DMS153 (cell line): ENCODE results near the gene OLFM1.
"Not testable (repeated sequence)": the region's sequence is repeated elsewhere in the genome, so short reads cannot be mapped to it uniquely, and the experiment has no call there.

Source experiments
- DNase-seq: peaks from one replicate; lab custom pipeline; 2025; lab: John Stamatoyannopoulos, UW

Gene OLFM1

DNA sequence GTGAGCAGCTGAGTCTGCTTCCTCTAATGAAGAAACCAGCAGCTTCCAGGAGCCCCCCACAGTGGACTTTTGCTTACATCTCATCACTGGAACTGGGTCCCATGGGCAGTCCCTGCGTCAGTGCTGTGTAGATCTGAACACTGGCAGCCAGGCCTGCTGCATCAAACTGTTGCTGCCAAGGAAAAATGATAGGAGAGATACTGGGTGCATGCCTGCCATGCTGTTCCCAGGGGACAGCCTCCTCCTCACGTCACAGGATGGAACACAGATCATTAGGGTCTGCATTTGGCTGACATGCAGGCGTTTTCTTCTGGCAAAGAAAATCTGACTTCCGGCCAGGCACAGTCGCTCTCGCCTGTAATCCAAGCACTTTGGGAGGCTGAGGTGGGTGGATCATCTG, 67.9 kb downstream of the OLFM1 start:
- DNase-seq = no peak

- no peak for DNase-seq
Measured at GRCh38 chr9:135156525-135157510, 69.3 kb downstream of the OLFM1 start.

DNA sequence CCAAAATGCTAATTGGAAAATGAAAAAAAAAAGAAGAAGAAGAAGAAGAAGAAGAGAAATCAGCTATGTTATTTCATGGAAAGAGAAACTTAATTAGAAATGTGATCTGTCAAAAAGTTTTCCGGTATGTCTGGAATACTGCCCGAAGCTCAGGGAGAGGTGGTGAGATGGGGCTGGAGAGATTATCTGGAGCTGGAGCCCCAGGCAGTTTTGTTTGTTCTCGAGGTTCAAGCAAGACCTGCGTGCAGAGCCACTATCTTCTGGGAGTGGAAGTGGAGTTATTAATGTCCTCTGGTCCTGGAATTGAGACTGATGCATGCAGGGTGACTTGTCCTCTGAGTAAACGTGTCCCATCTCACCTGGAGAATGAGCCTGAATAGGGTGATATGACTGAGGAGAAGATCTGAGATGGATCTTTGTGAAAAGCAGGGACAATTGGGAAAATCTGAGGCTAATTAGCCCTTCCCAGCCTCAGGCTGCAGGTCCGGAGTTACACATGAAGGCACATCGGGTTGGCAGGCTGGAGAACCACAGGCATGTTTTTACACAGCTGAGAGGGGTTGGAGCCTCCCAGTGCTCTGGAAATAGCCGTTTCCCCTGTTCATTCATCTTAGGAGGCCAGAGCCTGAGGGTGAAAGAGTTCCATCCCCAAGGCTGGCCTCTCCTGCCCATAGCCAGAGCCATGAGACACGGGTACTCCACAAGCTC, 70.5 kb downstream of the OLFM1 start:
- no peak for DNase-seq

DNA sequence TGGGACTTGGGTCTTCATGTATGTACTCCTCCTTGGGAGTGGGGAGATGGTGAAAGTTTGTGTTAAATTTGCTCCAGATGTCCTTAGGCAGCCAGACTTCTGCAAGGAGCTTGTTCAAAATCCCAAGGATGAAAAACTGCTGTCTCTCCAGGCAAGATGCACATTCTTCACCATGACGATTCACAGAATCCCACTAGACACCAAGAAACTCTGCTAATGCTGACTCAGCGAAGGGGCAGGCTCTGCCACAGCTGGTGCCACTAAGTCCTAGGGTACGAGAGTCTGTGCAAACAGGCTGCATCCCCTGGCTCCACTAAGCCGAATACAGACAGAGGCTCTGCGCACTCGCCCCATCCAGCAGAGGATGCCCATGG, 71.1 kb downstream of the OLFM1 start:
- no peak for DNase-seq

DNA sequence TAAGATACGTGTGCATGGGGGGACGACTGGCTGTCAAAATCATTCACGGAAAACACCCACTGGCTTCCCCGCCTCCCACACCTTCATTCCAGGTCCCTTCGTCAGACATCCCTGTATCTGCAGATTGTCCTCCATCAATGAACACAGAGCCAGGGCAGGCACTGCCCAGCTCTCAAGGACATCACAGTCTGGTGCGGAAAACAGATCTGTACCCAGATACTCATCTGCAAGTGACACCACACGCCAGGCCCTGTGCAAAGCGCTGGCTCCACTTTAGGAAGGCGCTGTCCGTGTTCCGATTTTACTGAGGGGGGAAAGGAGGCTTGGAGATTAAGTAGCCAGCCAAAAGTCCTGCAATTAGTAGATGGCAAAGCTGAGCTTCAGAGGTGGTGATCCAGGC, 72.3 kb downstream of the OLFM1 start:
- DNase-seq = no peak

GRCh38 chr9:135160862-135161261, 73.4 kb downstream of the OLFM1 start:
- DNase-seq = no peak

- not testable (repeated sequence) for DNase-seq
Measured at GRCh38 chr9:135162599-135162998, 75.1 kb downstream of the OLFM1 start.

GRCh38 chr9:135163023-135163780, 75.7 kb downstream of the OLFM1 start:
- DNase-seq = no peak

DNA sequence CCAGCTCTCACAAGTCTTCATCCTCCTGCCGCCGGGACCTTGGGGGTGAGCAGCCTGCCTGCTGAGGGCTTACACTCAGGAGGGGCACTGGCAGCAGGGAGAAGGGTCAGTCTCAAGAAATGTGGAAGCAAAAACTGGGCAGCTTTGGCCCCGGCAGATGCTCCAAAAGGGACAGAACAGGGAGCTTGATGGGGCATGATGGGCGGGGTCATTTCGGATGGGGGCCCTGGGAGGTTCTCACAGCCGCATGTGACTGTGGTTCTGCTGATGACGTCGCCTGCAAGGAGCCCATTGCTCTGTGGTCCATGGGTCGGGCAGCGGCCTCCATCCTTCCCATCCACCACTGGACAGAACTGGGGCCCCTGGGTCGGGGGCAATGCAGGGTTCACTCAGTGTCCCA, 76.6 kb downstream of the OLFM1 start:
- no peak for DNase-seq

DNA sequence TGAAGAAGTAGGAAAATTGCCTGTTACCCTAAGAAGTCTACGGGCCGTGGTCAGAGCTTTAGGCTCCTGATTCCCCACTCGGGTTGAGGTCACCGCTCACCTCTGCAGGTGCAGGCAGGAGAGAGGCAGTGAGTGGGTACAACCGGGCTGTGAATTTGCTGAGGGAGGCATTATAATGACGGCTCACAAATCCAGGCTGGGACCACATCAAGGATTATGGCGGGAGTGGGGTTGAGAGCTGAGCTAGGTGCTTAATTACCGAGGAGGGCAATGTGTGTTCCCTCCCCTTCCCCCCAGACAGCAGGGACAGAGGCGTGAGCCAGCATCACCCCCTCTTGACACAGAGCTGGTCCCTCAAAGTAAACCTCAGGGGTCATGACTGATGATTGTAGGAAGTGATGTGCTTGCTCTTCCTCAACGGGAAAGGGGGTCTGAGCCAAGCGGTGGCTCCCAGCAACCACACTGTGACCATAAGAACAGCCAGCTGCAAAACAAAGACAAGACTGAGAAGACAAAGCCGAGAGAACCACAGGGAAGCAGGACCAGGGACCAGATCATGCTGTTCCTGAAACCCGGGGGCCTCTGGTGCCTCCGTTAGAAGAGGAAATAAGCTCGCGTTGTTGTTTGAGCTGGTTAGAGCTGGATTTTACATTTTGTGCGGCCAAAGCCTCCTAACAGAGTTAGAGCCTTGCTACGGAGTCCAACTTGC, 77.7 kb downstream of the OLFM1 start:
- DNase-seq = no peak

DNA sequence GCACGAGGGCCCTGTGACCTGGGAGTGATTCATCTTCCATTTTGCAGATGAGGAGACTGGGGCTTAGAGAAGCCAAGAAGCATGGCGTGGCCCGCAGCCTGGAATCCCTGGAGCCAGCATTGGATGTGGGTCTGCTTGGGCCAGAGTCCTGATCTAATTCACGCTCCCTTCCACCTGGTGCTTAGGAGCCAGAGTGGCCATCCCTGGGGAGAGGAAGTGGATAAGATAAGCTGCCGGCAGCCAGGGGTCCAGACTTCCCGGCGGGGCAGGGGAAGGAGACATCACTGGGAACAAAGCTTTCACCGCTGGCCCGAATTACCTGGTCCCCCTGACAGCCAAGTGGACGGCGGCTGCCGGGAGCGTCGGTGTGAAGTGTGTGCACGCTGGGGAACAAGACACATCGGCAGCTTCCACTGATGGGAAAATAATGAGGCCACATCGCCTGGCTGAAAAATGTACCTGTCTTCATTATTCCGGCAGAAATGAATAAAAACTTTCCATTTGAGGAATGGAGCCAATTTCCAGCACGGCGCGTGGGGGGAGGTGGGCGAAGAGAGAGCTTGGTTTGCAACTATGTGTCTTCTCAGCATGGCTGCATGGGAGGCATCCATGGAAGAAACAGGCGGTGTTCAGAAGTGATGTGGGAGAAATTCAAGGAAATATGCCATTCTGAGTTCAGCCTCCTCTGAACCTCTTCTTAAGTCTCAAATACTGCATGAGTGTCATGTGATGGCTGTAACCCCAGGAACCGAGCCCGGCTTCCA, 78.5 kb downstream of the OLFM1 start:
- DNase-seq = no peak

DNA sequence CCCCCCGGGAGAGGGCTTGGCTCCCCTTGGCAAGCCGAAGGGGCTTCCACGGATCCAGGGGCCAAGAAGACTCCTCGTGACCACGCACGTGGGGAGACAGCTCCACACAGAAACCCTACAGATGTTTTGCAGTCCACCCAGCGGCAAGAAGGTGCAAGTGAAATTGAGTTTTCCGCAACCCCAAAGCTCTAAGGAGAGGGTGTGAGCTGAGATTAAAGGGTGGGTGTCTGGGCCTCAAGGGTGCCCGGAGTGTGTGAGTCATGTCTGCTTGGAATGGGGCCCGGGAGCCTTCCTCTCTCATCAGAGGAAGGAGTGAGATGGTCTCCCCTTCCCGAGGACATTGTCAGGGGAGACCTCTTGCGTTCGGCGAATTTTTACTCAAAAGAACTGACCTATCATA, 79.1 kb downstream of the OLFM1 start:
- DNase-seq = no peak

GRCh38 chr9:135167356-135167755, 79.9 kb downstream of the OLFM1 start:
- no peak for DNase-seq

- no peak for DNase-seq
Measured at GRCh38 chr9:135167849-135168655, 80.6 kb downstream of the OLFM1 start.

DNA sequence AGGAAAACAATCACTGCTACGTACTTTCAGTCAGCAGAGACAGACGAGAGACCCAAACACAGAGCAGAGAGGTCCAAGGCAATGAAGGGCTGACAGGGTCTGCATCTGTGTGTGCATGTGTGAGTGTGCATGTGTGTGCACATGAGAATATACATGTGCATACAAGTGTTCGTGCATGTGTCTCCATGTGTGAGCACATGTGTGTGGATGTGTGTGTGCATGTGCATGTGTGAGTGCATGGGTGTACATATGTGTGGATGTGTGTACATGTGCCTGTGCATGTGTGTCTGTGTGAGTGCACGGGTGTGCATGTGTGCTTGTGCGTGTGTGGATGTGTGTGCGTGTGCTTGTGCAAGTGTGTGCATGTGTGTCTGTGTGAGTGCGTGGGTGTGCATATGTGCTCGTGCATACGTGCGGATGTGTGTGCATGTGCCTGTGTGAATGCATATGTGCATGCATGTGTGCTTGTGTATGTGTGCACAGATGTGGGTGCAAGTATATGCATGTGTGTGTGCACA, 82.3 kb downstream of the OLFM1 start:
- DNase-seq = no peak

- no peak for DNase-seq
Measured at GRCh38 chr9:135170535-135170934, 83.1 kb downstream of the OLFM1 start.
